NCI-H526 (cell line): ENCODE data around the gene OSTC.

Source experiments
- DNase-seq, 2 experiments: peaks; one replicate each; lab custom pipeline; 2025; lab: John Stamatoyannopoulos, UW

Gene OSTC

GRCh38 chr4:108650212-108651013 is at the start of gene OSTC:
OSTC (plus strand) TSS chr4:108650599; CDS start chr4:108650656, 57 bp downstream.
- peak; percentile 89 to 98 for DNase-seq

GRCh38 chr4:108601106-108601505 is 49.3 kb upstream of the OSTC start:
- no peak for DNase-seq

GRCh38 chr4:108601532-108601931 is 48.9 kb upstream of the OSTC start:
- no peak for DNase-seq

GRCh38 chr4:108602163-108602562 is 48.2 kb upstream of the OSTC start:
- DNase-seq: no peak

- no peak for DNase-seq
Observed at GRCh38 chr4:108607079-108607815, 43.2 kb upstream of the OSTC start.

GRCh38 chr4:108611365-108611764 is 39.0 kb upstream of the OSTC start:
- DNase-seq: no peak

- DNase-seq: no peak
Observed at GRCh38 chr4:108612365-108612764, 38.0 kb upstream of the OSTC start.

GRCh38 chr4:108619372-108620100 is 30.9 kb upstream of the OSTC start:
- DNase-seq: peak in 1 of 2 experiments; percentile 3

- DNase-seq: peak; percentile 93 to 97
Observed at GRCh38 chr4:108620101-108620932, 30.1 kb upstream of the OSTC start, which contains the start of gene RPL34. RPL34 (plus strand) TSS chr4:108620576; CDS start chr4:108621960, 1,384 bp downstream.

- no peak for DNase-seq
Observed at GRCh38 chr4:108620933-108621905, 29.2 kb upstream of the OSTC start.

GRCh38 chr4:108622022-108622421 is 28.4 kb upstream of the OSTC start:
- DNase-seq: no peak

- no peak for DNase-seq
Observed at GRCh38 chr4:108622828-108623227, 27.6 kb upstream of the OSTC start.

GRCh38 chr4:108624263-108625056 is 25.9 kb upstream of the OSTC start:
- DNase-seq: no peak

GRCh38 chr4:108626056-108626455 is 24.3 kb upstream of the OSTC start:
- DNase-seq: no peak

- no peak for DNase-seq
Observed at GRCh38 chr4:108628411-108628810, 22.0 kb upstream of the OSTC start.

GRCh38 chr4:108635070-108635655 is 15.2 kb upstream of the OSTC start:
- DNase-seq: no peak

GRCh38 chr4:108636246-108636645 is 14.2 kb upstream of the OSTC start:
- no peak for DNase-seq

GRCh38 chr4:108637856-108638255 is 12.5 kb upstream of the OSTC start:
- peak in 1 of 2 experiments; percentile 7 for DNase-seq

GRCh38 chr4:108644237-108644636 is 6.2 kb upstream of the OSTC start:
- DNase-seq: no peak
